ENCODE measurements around the gene SERPINB10. TPM values are rescaled to one million over a fixed set of nuclear protein-coding genes. Genes with fewer than 3 reads are reported as not detected.

SERPINB10 gene
- total RNA-seq, 1 experiment from 2014 or later = not detected

DNA sequence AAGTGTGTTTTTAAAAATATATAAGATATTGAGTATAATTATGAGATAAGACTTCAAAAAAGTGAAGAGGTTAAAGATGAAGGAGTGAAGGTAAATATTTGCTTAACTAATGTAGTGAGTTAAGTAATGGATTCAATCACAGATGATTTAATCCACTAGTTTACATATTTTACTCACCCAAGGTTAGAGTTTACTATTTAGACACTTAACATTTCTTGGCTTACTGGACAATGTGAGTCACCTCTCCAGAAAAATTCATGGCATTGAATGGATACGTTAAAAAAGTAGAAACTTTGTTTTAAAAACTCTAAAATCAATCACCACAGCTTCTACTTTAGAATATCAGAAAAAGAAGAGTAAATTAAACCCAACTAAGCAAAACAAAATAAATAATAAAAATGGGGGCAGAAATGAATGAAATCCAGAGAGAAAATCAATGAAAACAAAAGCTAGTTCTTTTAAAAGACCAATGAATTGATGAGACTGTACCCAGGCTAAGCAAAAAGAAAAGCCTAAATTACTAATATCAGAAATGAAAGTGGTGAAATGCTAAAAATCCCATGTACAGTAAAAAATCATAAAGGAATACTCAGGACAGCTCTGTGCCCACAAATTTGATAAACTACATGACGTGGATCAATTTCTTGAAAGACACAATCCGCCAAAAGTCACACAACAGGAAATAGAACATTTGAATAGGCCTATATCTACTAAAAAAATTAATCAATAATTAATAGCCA lies 39.5 kb downstream of the SERPINB10 start:
- Histone ChIP-seq H3K27me3 (ENCODE audit: low read length) (no peaks in the 10 kb centered on the region), H3K9ac (ENCODE audit: low read length) (no peak overlapping the region), H3K4me1 (ENCODE audit: insufficient read depth, low read length) (peaks cover 22% of the 10 kb centered on the region; the same call in 1 of the 2 replicates), H3K36me3 (ENCODE audit: low read depth, low read length) (no peaks in the 10 kb centered on the region), H3K27ac (ENCODE audit: low read length) (no peak overlapping the region), H3K9me3 (ENCODE audit: low read length) (no peaks in the 10 kb centered on the region), H3K4me3 (ENCODE audit: low read length) (no peak overlapping the region), H3K79me2 (ENCODE audit: low read length) (no peaks in the 10 kb centered on the region), H3K4me2 (ENCODE audit: low read length) (no peak overlapping the region), H3F3A (ENCODE audit: low read length, unreplicated experiment) (no peaks in the 10 kb centered on the region), H4K20me1 (ENCODE audit: low read length) (no peaks in the 10 kb centered on the region), H3K9me2 (replicated peaks; ENCODE audit: low read length) (no peaks in the 10 kb centered on the region), H2AFZ (ENCODE audit: low read length) (no peak overlapping the region)
- ATAC-seq = no peak
- ChIA-PET POLR2A (ENCODE audit: unreplicated experiment) (no interaction called here), CTCF (no interaction called here)
- no peak for DNase-seq
- TF ChIP-seq EZH2 (IDR thresholded peaks at IDR 0.05; ENCODE audit: low read length, unreplicated experiment) = no peak
- TF ChIP-seq EZH2phosphoT487 (IDR thresholded peaks at IDR 0.05; ENCODE audit: borderline replicate concordance, low read length) = no peak
- no peak for TF ChIP-seq CTCF (conservative IDR thresholded peaks at IDR 0.05; ENCODE audit: low read depth, low read length)
- no TSS peak for BruUV-seq (replicated peaks)
- intact Hi-C loops (cut with micrococcal nuclease) = no loop called here

DNA sequence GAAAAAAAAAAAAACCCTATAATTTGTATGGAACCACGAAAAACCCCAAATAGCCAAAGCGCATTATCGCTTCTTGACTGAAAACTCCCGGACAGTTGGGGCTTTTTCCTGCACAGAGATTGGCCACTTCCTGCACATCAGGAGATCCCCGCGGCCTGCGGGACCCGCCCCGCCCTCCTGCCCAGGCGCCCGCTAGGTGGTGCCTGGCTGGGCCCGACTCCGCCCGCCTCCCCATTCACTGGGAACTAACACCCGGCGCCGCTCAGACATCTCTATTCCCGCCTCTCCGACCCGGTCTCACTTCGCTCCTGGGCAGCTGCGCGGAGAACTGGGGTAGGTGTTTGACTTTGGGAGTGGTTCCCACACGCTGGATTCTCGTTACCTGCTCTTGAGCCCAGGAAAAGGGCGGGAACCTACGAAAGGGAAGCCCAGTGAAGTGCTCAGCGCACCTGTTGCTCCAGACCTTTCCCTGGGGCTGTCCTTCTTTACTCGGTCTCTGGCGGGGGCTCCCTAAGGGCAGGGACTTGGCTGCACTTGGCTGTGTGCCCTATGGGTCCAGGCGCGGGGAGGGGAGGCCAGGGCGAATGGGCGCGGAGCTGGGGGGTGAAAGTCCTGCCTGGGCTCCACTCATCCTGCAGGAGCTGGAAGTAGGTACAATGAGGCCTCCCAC lies 41.4 kb downstream of the SERPINB10 start, which contains the start of gene HMSD:
Gene HMSD, plus strand, starts transcription at position 234 of the 670 bp plus-strand sequence. CDS start 4,155 bp downstream, outside the sequence.
- ATAC-seq (peak; percentile 99), DNase-seq (peak; percentile 72)
- no peaks in the 10 kb centered on the region for H3K9me3 ChIP-seq (ENCODE audit: low read length)
- TF ChIP-seq EZH2 (IDR thresholded peaks at IDR 0.05; ENCODE audit: low read length, unreplicated experiment) (no peak), EZH2phosphoT487 (IDR thresholded peaks at IDR 0.05; ENCODE audit: borderline replicate concordance, low read length) (no peak), CTCF (conservative IDR thresholded peaks at IDR 0.05; ENCODE audit: low read depth, low read length) (peak; percentile 56)
- peak within 1 kb of the TSS; percentile 76 for H3K4me2 ChIP-seq (ENCODE audit: low read length)
- no peaks in the 10 kb centered on the region for H3K36me3 ChIP-seq (ENCODE audit: low read depth, low read length)
- H3K27me3 ChIP-seq (ENCODE audit: low read length) = no peaks in the 10 kb centered on the region
- POLR2A ChIA-PET (ENCODE audit: unreplicated experiment) = no interaction called here
- H3F3A ChIP-seq (ENCODE audit: low read length, unreplicated experiment) = no peaks in the 10 kb centered on the region
- H3K4me1 ChIP-seq (ENCODE audit: insufficient read depth, low read length) = peaks cover 22% of the 10 kb centered on the region; the same call in 1 of the 2 replicates
- H3K9me2 ChIP-seq (replicated peaks; ENCODE audit: low read length) = no peaks in the 10 kb centered on the region
- CTCF ChIA-PET = interaction anchor here (1.1 kb wide), 1 partner anchor 45 kb away, joined by 5 read pairs; no protein-coding TSS in a partner anchor
- H2AFZ ChIP-seq (ENCODE audit: low read length) = peak within 1 kb of the TSS; percentile 79
- H3K4me3 ChIP-seq (ENCODE audit: low read length) = peak within 1 kb of the TSS; percentile 54
- H3K9ac ChIP-seq (ENCODE audit: low read length) = peak within 1 kb of the TSS; percentile 10; the same call in 1 of the 2 replicates
- H3K79me2 ChIP-seq (ENCODE audit: low read length) = no peaks in the 10 kb centered on the region
- no peak within 1 kb of the TSS for H3K27ac ChIP-seq (ENCODE audit: low read length)
- intact Hi-C loops (cut with micrococcal nuclease) = loop anchor here (1.0 kb wide), 1 partner anchor 30 kb away; no protein-coding TSS in a partner anchor
- BruUV-seq (replicated peaks) = TSS peak; percentile 66
- H4K20me1 ChIP-seq (ENCODE audit: low read length) = no peaks in the 10 kb centered on the region
